Suppressor macrophage treated with lipopolysaccharide for 4 hours (primary cell): ENCODE results near the gene TMEM156.

Experiments
- DNase-seq: peaks from one replicate; pipeline ENCODE4 v3.0.0-alpha.2; 2020

Gene TMEM156

DNA sequence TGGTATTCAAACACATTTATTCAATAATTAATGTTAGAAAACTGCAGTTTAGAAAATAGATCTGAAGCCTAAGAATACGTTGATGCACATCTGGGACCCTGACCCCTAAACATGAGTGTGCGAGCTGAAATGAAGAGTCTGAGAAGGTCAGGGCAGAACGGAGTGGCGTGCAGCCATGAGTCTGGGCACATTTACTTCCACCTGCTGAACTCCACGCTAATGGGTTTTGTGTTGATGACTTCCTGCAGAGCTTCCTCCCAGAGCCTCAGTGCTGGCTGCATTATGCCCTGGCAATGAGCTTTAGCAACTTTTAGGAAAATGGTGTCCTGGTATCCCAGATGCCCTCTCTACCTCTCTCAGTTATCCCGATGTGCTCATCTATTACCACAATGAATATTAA is 111.5 kb downstream of the TMEM156 start:
- DNase-seq = no peak

DNA sequence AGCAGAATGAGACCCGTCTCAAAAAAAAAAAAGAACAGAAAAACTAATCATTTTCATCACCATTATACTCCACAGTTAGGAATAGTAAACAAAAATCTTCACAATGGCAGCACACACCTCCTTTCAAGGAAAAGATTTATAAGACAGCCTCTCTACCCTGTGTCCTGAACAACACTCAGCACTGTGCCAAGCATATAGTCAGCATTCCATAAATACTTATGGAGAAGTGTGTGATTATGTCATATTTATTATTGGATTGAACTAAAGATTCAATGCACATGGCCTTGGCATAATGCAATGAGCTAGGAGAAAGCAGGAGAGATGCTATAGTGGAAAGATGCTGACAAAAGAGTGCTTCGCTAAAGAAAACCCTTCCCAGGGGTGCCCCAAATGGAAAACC is 112.0 kb downstream of the TMEM156 start:
- no peak for DNase-seq

DNA sequence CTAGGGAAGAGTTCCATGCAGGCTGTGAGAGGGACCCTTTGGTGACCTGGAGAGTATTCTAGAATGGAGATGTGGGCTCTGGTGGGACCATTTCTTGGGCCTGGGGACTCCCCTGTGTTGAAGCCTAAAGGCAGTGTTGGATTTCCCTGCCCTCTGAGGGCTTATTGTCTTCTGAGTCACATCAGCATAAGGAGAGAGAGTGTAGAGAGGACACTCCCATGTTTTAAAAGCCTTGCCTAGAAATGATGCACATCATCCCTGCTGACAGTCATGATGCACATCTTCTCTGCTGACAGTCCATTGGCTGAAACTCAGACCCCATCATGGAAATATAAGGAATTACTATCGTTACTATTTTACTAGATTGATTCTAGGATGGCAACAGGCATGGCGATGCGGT is 112.7 kb downstream of the TMEM156 start:
- DNase-seq = no peak

DNA sequence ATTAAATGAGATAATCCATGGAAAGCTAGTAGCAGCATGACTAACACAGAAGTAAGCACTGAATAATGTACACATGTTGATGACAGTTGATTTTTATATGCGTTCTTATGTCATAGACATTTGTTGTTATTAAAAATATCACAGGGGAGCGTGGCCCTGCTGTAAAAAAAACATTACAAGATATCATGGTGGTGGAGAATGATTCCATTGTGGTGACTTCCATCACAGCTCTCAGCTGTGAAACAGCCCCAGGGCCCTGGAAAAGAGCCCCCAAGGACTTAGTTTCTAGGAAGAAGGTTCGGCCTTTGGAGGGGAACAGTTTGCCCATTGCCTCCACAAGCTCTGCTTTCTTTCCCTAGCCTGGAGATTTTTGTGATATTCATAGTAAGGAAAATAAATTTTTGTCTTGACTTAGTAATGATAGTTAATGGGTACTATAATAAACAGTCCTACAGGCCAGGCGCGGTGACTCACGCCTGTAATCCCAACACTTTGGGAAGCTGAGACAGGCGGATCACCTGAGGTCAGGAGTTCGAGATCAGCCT is 114.7 kb downstream of the TMEM156 start:
- no peak for DNase-seq
